ENCODE measurements around the gene RFX1.
A peak's percentile ranks its signal among the peaks of the same experiment; 100 is the strongest.
"Not testable (repeated sequence)": the region's sequence is repeated elsewhere in the genome, so short reads cannot be mapped to it uniquely, and the experiment has no call there.

The RFX1 gene
- 1.8 to 16.9 (median 5.0) reads per million in 17 experiments for total RNA-seq

GRCh38 chr19:14006085-14006765, at the start of gene RFX1:
TSS of gene RFX1 (minus strand) at chr19:14006320. CDS start at chr19:13993843, 12,477 bp downstream.
- peak; percentile 100 for DNase-seq

GRCh38 chr19:14055396-14055795, 49.3 kb upstream of the RFX1 start:
- no peak for DNase-seq

GRCh38 chr19:14054721-14055120, 48.6 kb upstream of the RFX1 start:
- DNase-seq: no peak

- no peak for DNase-seq
These were observed 48.0 kb upstream of the RFX1 start for GRCh38 chr19:14054099-14054498.

- no peak for DNase-seq
These were observed 47.4 kb upstream of the RFX1 start for GRCh38 chr19:14053500-14053899.

- no peak for DNase-seq
These were observed 46.9 kb upstream of the RFX1 start for GRCh38 chr19:14053032-14053431.

- DNase-seq: no peak
These were observed 46.4 kb upstream of the RFX1 start for GRCh38 chr19:14052470-14052869.

GRCh38 chr19:14051980-14052379, 45.9 kb upstream of the RFX1 start:
- no peak for DNase-seq

- DNase-seq: not testable (repeated sequence)
These were observed 44.8 kb upstream of the RFX1 start for GRCh38 chr19:14050961-14051360.

GRCh38 chr19:14050512-14050911, 44.4 kb upstream of the RFX1 start:
- DNase-seq: no peak

GRCh38 chr19:14048443-14049153, 42.5 kb upstream of the RFX1 start:
- peak; percentile 78 to 86 (median 81) for DNase-seq

GRCh38 chr19:14047866-14048265, 41.7 kb upstream of the RFX1 start:
- DNase-seq: not testable (repeated sequence)

- DNase-seq: peak; percentile 74 to 80 (median 76)
These were observed 36.8 kb upstream of the RFX1 start for GRCh38 chr19:14042659-14043608.

- DNase-seq: no peak
These were observed 33.1 kb upstream of the RFX1 start for GRCh38 chr19:14039181-14039580.

- DNase-seq: no peak
These were observed 29.6 kb upstream of the RFX1 start for GRCh38 chr19:14035706-14036105.

GRCh38 chr19:14035159-14035558, 29.0 kb upstream of the RFX1 start:
- DNase-seq: not testable (repeated sequence)

- no peak for DNase-seq
These were observed 27.8 kb upstream of the RFX1 start for GRCh38 chr19:14033946-14034345.

- peak; percentile 54 to 84 (median 68) for DNase-seq
These were observed 25.8 kb upstream of the RFX1 start, which contains the start of gene IL27RA for GRCh38 chr19:14031719-14032480. TSS of gene IL27RA (plus strand) at chr19:14031762. CDS start at chr19:14031873, 111 bp downstream.

GRCh38 chr19:14030997-14031718, 25.0 kb upstream of the RFX1 start:
- DNase-seq: no peak

GRCh38 chr19:14028901-14029300, 22.8 kb upstream of the RFX1 start:
- no peak for DNase-seq

- DNase-seq: no peak
These were observed 21.8 kb upstream of the RFX1 start, which contains the start of gene RLN3 for GRCh38 chr19:14027856-14028450. TSS of gene RLN3 (plus strand) at chr19:14028148. CDS start at chr19:14028205, 57 bp downstream.
